ENCODE data around the gene EIF6. TPM values are rescaled to one million over a fixed set of nuclear protein-coding genes. Genes with fewer than 3 reads are reported as not detected.
A peak's percentile ranks its signal among the peaks of the same experiment; 100 is the strongest.

Gene EIF6
- total and polyA plus RNA-seq, 9 of the 15 experiments (the other 6 are each of a cell fraction or from before 2014, with no cell fraction given), result 165 to 832 (median 229) TPM

DNA sequence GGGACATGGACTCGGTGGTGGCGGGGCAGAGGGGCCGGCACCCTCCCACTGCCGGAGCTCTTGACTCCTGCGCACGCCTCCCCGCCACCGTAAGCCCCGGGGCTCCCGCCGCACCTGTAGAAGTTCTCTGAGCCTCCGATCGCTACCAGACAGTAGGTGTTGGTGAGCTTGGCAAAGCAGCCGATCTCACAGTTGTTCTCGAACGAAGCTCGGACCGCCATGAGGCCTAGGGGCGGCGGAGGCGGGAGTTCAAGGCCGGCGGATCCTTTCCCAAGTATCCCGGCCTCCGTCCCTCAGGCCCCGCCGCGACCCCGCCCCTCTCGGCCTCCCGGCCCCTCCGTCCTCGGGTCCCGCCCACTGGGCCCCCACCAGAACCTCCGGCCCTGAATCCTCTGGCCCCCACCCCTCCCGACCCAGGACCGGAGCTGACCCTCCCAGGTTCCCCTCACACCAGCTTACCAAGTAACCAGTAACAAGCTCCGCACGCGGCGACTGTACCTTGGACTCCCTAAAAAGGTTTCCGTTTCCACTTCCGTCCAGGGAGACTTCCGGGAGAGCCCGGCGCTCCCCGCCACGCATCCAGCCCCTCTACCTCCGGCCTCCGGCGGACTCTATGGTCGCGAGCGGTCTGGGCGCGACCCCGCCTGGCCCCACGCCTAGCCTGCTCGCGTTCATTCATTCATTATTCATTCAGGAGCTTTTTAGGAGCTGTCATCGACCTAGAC is at the start of gene EIF6 (continued):
- TF ChIP-seq, protein P1, sequence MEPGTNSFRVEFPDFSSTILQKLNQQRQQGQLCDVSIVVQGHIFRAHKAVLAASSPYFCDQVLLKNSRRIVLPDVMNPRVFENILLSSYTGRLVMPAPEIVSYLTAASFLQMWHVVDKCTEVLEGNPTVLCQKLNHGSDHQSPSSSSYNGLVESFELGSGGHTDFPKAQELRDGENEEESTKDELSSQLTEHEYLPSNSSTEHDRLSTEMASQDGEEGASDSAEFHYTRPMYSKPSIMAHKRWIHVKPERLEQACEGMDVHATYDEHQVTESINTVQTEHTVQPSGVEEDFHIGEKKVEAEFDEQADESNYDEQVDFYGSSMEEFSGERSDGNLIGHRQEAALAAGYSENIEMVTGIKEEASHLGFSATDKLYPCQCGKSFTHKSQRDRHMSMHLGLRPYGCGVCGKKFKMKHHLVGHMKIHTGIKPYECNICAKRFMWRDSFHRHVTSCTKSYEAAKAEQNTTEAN (CRISPR knock-in tag; IDR thresholded peaks at IDR 0.05), result no peak; the same call in 1 of the 2 replicates
- peak; percentile 16; the same call in 1 of the 2 replicates for TF ChIP-seq EP300 (IDR thresholded peaks at IDR 0.05; ENCODE audit: low read length)
- no peak for TF ChIP-seq TOE1 (IDR thresholded peaks at IDR 0.05; ENCODE audit: borderline replicate concordance)
- TF ChIP-seq TOE1 (CRISPR knock-in tag; IDR thresholded peaks at IDR 0.05; ENCODE audit: borderline replicate concordance, low read depth), result no peak
- TF ChIP-seq SMAD4 (CRISPR knock-in tag; conservative IDR thresholded peaks at IDR 0.05), result peak; percentile 75
- no peak for TF ChIP-seq CHCHD3 (CRISPR knock-in tag; IDR thresholded peaks at IDR 0.05)
- TF ChIP-seq ETV1 (tag; conservative IDR thresholded peaks at IDR 0.05; ENCODE audit: low read depth), result peak; percentile 77
- TF ChIP-seq MEIS2 (IDR thresholded peaks at IDR 0.05; ENCODE audit: partially characterized antibody), result peak; percentile 70
- TF ChIP-seq NR2C1 (IDR thresholded peaks at IDR 0.05), result no peak
- peak; percentile 58; the same call in 1 of the 2 replicates for TF ChIP-seq NR2C1 (tag; IDR thresholded peaks at IDR 0.05)
- TF ChIP-seq ZNF507 (tag; conservative IDR thresholded peaks at IDR 0.05), result no peak
- TF ChIP-seq CTBP1 (IDR thresholded peaks at IDR 0.05; ENCODE audit: borderline replicate concordance), result 0 out of 2 replicates have a peak, but pooled peaks have one; percentile 24
- peak; percentile 32; the same call in 1 of the 2 replicates for TF ChIP-seq BHLHE40 (IDR thresholded peaks at IDR 0.05; ENCODE audit: low read length)
- peak; percentile 62 for TF ChIP-seq SMAD1 (IDR thresholded peaks at IDR 0.05; ENCODE audit: low read depth, low read length, partially characterized antibody)
- peak in 1 of 3 experiments; percentile 31 for TF ChIP-seq YY1 (IDR thresholded peaks at IDR 0.05; ENCODE audit: borderline replicate concordance in 1 of 3, control insufficient read depth in 1 of 3, extremely low read depth in 1 of 3, insufficient read depth in 3 of 3, insufficient read length in 1 of 3, insufficient replicate concordance in 2 of 3, low read depth in 1 of 3, low read length in 2 of 3)
- peak in 1 of 2 experiments; percentile 41; a peak in 1 of 4 replicates for TF ChIP-seq FOXK2 (conservative IDR thresholded peaks at IDR 0.05 in 1 of 2, IDR thresholded peaks at IDR 0.05 in 1 of 2; ENCODE audit: low read depth in 2 of 2)
- 0 out of 4 replicates have a peak, but pooled peaks of 1 of the 2 experiments have one; percentile 52 for TF ChIP-seq TEAD1 (CRISPR knock-in tag; IDR thresholded peaks at IDR 0.05)
- TF ChIP-seq, protein P2, sequence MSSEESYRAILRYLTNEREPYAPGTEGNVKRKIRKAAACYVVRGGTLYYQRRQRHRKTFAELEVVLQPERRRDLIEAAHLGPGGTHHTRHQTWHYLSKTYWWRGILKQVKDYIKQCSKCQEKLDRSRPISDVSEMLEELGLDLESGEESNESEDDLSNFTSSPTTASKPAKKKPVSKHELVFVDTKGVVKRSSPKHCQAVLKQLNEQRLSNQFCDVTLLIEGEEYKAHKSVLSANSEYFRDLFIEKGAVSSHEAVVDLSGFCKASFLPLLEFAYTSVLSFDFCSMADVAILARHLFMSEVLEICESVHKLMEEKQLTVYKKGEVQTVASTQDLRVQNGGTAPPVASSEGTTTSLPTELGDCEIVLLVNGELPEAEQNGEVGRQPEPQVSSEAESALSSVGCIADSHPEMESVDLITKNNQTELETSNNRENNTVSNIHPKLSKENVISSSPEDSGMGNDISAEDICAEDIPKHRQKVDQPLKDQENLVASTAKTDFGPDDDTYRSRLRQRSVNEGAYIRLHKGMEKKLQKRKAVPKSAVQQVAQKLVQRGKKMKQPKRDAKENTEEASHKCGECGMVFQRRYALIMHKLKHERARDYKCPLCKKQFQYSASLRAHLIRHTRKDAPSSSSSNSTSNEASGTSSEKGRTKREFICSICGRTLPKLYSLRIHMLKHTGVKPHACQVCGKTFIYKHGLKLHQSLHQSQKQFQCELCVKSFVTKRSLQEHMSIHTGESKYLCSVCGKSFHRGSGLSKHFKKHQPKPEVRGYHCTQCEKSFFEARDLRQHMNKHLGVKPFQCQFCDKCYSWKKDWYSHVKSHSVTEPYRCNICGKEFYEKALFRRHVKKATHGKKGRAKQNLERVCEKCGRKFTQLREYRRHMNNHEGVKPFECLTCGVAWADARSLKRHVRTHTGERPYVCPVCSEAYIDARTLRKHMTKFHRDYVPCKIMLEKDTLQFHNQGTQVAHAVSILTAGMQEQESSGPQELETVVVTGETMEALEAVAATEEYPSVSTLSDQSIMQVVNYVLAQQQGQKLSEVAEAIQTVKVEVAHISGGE (CRISPR knock-in tag; IDR thresholded peaks at IDR 0.05), result peak; percentile 26 to 95 (median 69); a peak in 4 of 6 replicates

Measured in K562 (cell line).